Cardiac fibroblast (primary cell): ENCODE results near the gene ASPSCR1.

Experiments
- DNase-seq, 2 donors: peaks; one replicate each; pipeline versions ENCODE4 v3.0.0 to v3.0.0-alpha.2; 2010; ENCODE audit warnings: low read depth in 2 of 2
- H3K4me3 ChIP-seq, 2 donors: replicated peaks in 1 of 2; 1 replicate in 1 of 2; 2 replicates in 1 of 2; pipeline ENCODE4 v1.5.1; 2011; ENCODE audit warnings: low read depth in 2 of 2, low read length in 2 of 2, mild to moderate bottlenecking in 2 of 2, moderate library complexity in 1 of 2
- CTCF ChIP-seq: IDR thresholded peaks from one replicate; pipeline ENCODE4 v1.5.1; 2011; ENCODE audit warnings: low read depth, mild to moderate bottlenecking, low read length, inconsistent platforms

Gene ASPSCR1

GRCh38 chr17:81977211-81977808 lies at the start of gene ASPSCR1:
TSS of gene ASPSCR1 (plus strand) at chr17:81977629. CDS start at chr17:81977647, 18 bp downstream.
- peak; percentile 91 to 95 for DNase-seq
- H3K4me3 ChIP-seq = peak within 1 kb of the TSS; percentile 79 to 80
- TF ChIP-seq CTCF = no peak

- peak within 1 kb of the TSS; percentile 77 to 87 for H3K4me3 ChIP-seq
- TF ChIP-seq CTCF = peak; percentile 15
- peak; percentile 95 to 97 for DNase-seq
These were observed 49.5 kb upstream of the ASPSCR1 start, which contains the start of gene MAFG for GRCh38 chr17:81927653-81928543. TSS of gene MAFG (minus strand) at chr17:81927735. CDS start at chr17:81923185, 4,550 bp downstream.

- TF ChIP-seq CTCF = no peak
- no peak for DNase-seq
- H3K4me3 ChIP-seq = peak overlapping the region; percentile 42 to 77
These were observed 48.7 kb upstream of the ASPSCR1 start for GRCh38 chr17:81928544-81929252.

- no peak for DNase-seq
- no peak overlapping the region for H3K4me3 ChIP-seq
- no peak for TF ChIP-seq CTCF
These were observed 47.9 kb upstream of the ASPSCR1 start for GRCh38 chr17:81929253-81930141.

- DNase-seq = no peak
- no peak for TF ChIP-seq CTCF
- no peak overlapping the region for H3K4me3 ChIP-seq
These were observed 47.0 kb upstream of the ASPSCR1 start for GRCh38 chr17:81930142-81931125.
